Stimulated activated CD8-positive, alpha-beta memory T cell treated with anti-CD3 and anti-CD28 coated beads, Interleukin-15, amount 100 ng/mL, for 24 hours (primary cell): ENCODE results near the gene CTNNA2.

ENCODE experiments used
- DNase-seq: peaks from one replicate; pipeline ENCODE4 v3.0.0-alpha.2; 2020; ENCODE audit warnings: low read depth

The CTNNA2 gene

DNA sequence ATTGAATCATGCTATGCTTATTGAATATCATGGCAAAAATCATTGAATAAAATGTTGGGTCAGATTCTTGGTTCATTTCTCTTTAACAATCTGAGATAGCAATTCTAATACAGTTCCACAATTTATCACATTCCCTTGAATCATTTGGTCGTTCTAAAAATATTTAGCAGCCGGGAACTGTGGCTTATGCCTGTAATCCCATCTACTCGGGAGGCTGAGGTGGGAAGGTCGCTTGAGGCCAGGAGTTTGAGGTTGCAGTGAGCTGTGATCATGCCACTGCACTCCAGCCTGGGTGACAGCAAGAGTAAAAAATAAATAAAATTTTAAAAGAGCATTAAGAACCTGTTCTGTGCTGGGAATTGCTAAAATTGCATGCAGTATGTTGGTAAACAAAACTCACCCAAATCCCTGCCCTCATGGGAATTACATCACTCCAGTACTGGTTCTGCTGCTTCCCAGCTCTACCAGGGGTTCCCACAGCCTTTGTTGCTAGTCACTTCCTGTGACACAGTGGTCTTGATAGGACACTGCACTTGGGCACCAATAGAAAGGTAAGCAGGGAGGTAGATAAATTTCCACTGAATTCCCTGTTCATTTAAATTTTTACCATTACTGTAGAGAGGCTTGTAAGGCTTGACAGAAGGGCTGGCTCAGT lies 200.4 kb downstream of the CTNNA2 start:
- no peak for DNase-seq

DNA sequence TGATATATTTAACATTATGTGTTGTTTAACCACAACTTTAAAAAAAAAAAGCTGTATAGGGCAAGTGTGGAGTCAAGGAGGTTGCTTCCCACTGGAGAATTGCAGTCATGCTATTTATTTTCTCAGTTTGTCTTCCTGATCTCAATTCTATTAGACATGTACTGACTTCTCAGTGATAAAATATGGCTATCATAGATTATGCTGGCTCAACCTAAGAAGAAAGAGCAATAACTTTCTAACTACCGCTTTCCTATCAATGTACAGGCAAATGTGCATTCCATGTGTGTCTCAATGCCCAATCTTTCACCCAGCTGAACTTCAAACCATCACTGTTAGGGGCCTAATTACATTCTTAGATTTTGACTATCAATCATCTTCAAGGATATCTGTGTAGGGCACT lies 201.4 kb downstream of the CTNNA2 start:
- no peak for DNase-seq

DNA sequence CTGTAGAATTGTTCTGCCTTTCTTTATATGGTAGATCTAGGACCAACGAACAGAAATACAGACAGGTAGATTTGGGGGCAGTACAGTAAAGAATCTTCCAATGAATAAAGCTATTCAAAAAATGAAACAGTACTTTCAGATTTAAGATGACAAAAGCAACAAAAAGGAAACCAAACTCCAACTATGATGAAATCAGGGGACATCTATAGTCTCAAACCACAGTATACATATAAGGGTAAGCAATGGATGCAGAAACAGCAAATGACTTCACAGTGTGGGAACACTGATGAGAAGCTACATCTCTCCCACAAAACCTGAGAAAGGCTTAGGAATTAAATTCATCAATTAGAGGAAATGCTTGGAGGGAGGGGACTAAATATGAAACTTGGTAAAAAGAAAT lies 202.5 kb downstream of the CTNNA2 start:
- no peak for DNase-seq

DNA sequence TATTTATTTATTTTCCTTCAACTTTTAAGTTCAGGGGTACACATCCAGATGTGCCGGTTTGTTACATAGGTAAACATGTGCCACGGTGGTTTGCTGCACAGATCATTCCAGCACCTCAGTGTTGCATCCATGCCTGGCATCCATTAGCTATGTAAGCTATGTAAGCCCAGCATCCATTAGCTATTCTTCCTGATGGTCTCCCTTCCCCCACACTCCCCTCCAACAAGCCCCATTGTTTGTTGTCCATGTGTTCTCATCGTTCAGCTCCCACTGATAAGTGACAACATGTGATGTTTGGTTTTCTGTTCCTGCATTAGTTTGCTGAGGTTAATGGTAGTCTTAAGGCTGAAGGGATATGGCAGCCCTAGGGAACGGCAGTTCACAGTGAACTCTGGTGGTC lies 203.4 kb downstream of the CTNNA2 start:
- no peak for DNase-seq

DNA sequence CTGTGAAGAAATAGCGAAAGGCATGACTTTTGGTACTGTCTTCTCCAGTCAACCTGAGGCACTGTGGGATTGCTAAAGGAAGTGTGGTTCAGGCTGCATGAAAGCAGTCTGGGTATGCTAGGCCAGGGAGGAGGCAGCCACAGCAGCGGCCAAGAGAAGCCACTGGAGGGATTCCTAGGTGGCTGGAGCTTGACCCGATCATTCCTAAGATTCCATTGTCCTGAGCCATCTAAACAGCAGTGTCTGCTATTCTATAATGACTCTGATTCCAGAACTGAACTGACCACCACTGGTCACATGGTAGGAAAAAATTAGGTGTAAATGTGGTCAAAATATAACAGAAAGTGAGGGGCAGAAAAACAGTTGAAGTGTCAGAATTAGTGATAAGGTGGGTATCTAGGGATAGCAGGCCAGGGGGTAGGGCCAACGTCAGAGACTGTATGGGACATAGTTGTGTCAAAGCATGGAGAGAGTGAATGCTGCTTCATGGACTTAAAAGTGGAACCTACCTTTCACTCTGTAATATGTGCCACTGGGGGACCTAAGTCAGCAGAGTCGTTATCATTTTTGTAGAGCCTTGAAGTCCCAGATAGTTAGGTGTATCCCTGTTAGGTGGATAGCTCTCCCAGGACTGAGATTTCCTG lies 204.6 kb downstream of the CTNNA2 start:
- DNase-seq, result no peak

DNA sequence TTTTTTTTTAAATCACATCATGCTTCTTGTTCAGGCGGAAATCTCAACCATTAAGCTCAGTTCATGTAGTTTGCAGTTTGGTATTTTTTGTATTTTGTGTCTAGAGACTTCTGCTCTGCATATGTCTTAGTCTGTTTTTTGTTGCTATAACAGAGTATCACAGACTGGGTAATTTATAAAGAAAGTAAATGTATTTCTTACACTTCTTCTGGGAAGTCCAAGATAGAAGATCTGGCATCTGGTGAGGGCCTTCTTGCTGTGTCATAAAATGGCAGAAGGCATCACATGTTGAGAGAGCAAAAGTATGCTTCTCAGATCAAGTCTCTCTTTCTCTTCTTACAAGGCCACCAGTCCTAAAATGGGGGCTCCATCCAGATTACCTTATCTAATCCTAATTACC lies 208.2 kb downstream of the CTNNA2 start:
- no peak for DNase-seq

DNA sequence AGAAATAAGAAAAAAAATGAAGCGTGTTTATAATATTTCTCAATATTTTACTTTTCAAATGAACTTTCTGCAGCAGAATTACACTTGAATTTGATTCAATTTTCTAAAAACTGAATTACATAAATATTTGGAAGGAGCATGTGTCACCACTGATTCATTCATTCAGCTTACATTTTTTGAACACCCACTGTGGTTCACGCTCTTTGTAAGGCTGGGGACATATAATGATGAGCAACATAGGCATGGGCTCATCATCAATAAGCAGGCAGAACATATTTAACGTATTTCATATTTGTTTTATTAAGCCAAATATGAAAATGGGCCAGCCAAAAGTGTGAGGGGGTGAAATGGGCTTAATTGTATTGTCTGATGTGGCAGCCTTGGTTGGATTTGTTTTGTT lies 209.1 kb downstream of the CTNNA2 start:
- DNase-seq, result no peak

DNA sequence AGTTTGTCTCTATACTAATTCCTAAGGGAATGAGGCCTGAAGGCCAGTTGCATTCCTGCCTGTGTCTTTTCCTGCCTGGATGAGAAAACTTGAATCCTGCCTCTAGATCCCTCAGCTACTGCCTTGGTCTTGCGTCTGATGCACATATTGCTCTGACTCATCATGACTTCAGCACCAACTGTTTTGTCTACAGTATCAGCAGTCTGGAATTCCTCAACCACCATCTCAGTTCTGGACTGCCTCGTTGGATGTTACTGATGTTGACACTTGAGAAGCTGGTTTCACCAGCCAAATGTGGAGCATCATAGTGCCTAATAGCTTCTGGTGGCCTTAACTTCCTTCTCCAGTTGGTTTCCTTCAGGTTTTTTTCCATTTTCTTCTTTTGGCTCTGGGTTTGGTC lies 211.0 kb downstream of the CTNNA2 start:
- no peak for DNase-seq

DNA sequence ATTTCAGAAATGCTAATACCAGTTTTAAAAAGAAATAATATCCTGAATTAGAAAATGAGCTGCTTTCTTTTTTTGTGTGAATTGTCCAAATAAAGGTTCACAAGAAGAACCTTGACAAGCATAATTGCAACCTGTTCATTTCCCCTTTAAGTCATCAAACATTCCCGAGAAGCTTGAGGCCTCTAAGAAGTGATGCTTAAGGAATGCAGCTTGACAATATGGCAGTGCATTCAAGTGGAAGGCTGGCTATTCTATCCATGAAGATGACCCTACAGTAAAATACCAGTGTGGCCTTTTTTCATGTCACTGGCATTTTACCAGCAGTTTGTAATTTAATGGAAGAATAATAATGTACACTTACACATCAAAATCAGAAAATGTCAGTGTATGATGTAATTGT lies 216.7 kb downstream of the CTNNA2 start:
- DNase-seq, result no peak

DNA sequence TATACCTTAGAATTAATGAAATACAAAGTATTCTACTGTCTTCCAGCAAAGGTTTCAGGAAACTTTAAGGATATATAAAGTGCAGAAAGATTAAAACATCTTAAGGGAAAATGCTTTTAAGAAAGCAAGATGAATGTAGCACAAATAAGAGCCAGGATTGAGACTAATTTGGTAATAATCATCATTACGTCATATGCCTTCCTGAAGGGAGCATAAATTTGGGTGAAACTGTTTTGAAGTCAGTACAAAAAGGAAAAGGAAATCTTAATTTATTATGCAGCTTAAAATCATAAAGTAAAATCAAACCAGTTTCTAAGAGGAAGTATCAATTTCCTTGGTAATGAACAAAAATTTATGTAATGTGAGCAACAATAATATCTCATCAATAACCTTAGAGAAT lies 221.7 kb downstream of the CTNNA2 start:
- no peak for DNase-seq

DNA sequence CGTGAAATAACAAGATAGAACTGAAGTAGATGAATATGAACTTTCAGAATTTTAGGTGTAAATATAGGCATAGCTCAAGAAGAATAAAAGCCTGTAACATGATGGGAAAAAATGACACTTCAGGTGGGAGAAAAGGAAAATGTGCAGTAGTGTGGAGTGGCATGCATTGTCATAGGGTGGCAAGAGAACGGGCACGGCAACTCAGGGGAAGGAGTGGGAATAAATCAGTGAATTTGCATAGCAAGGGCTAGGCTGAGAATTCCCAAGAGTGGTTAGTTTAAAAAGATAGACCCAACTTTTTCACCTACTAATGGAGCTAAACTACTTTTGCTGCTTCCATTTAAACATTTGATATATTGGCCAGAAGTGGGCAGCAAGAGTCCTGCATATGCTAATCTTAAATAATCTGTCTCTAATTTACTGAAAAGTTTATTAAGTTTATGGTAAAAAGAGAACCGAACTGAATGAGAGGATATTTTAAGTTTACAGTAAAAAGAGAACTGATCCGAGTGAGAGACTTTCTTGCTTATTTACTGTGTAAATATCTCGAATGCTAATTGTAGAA lies 228.1 kb downstream of the CTNNA2 start:
- DNase-seq, result no peak

DNA sequence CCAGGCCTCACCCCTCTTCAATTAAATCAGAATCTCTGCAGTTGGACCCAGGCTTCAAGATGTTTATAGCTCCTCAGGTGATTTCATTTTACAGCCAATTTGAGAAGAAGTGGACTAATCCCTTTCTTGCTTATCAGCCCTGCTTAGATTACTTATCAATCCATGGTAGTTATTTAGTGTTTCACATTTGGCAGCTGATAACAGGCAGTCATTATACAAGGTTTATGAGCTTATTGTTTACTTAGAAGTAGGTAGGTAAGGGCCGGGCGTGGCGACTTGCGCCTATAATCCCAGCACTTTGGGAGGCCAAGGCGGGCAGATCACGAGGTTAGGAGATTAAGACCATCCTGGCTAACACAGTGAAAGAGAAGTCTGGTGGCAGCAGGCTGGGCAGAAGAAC lies 237.5 kb downstream of the CTNNA2 start:
- no peak for DNase-seq

DNA sequence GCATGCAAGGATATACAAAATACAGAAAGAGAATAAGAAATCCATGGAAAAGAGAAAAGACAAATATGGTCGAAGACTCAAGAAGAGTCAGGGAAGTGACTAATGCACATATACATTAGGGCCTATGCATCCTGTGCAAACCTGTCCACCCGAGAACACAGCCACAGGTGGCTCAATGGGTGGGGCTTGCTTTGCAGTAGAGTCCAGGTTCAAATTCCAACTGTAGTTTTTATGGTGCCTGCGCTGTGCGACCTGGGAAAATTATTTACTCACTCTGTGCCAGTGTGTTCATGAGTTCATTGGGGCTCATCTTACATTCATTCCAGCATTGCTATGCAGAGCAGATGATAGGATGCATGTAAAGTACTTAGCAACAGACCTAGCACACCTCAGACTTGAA lies 244.7 kb downstream of the CTNNA2 start:
- no peak for DNase-seq

DNA sequence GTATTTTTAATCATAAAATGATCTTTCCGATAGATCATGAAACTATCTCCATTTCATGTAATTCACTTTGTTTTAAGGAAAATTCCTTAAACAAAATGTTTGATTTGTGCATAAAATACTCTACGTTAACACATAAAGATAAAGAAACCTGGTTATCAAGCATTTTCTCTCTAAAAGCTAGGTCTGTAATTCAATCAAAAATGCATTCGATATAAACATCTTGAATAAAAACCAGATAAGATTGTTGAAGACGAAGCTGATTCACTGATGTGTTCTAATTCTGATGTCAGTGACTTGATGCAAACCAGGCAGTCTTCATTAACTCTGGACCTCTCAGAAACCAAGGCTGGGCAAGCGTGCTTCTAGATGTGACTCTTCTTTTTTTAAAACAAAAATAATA lies 245.2 kb downstream of the CTNNA2 start:
- DNase-seq, result no peak

DNA sequence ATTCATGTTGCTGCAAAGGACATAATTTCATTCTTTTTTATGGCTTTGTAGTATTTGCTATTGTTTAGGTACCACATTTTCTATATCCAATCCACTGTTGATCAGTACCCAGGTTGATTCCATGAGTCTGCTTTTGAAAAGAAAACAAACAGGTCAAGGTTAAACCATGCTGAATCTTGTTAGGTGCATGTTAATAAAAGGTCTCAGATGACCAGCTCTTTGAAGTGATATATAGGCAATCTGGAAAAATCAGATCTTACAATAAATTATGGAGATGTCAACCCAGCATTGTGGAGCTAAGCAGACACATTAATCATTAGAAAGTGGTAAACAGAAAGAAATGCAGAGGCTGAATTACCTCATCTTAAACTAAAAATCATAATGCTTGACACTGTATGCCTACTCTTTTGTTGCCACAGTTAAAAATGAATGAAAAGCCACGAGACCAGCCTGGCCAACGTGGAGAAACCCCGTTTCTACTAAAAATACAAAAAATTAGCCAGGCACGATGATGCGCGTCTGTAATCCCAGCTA lies 246.0 kb downstream of the CTNNA2 start:
- DNase-seq, result no peak

DNA sequence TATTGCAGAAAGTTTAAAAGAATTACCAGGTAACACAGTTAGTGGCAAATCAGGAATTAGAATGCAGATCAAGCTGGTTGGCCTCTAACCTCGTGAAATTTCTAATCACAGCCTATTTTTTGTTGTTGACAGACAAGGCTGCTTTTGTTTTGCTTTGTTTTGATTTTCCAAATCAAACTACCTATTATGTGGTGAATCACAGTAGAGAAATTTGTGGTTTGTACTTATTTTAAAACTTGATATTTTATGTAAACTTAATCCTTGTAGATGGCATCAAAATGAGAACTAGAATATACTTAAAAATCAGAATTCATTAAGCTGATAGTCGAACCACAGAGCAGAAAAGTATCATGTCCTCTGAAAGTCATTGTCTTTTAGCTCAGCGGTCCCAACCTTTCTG lies 258.1 kb downstream of the CTNNA2 start:
- no peak for DNase-seq

DNA sequence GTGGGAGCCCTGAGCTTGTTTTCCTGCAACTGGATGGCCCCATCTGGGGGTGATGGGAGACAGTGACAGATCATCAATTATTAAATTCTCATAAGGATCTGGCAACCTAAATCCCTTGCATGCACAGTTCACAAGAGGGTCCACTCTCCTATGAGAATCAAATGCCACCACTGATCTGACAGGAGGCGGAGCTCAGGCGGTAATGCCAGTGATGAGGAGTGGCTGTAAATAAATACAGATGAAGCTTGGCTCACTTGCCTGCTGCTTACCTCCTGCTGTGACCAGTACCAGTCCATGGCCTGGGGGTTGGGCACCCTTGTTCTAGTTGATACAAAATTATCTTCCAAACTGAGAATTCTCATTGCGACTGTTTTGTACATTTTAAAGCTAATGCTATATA lies 258.6 kb downstream of the CTNNA2 start:
- no peak for DNase-seq

DNA sequence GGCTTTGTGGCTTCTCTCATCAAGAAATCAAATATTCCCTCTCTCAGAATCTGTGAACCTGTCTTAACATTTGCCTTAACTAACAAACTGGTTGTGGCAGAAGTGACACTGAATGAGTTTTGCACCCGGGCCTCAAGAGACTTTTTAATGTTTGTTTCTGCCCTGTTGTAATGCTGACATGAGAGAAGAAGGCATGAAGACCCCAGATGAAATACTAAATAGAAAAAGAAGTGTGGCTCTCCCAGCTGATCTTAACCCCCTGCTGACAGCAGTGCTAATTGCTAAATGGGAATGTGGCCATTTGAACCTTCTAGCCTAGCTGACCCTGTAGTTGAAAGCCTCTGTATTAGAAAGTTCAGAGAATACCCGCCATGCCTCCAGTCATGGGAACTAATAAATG lies 261.2 kb downstream of the CTNNA2 start:
- DNase-seq, result no peak

DNA sequence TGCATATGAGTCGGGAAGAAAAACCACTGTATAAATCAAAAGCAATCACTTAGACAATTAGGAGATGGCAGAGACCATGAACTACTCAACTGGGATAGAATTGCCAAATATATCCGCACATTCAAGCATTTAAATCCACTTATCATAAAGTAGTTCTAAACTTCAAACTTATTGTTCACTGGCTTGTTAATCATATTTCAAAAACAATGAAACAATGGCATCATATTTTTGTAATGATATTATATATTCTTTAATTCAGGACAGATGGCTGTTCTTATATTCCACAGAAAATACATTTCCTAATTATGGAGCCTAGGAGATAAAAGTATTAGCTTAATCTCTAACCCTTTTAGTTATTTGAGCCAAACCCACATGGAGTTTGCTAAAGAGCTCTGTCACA lies 263.6 kb downstream of the CTNNA2 start:
- no peak for DNase-seq

DNA sequence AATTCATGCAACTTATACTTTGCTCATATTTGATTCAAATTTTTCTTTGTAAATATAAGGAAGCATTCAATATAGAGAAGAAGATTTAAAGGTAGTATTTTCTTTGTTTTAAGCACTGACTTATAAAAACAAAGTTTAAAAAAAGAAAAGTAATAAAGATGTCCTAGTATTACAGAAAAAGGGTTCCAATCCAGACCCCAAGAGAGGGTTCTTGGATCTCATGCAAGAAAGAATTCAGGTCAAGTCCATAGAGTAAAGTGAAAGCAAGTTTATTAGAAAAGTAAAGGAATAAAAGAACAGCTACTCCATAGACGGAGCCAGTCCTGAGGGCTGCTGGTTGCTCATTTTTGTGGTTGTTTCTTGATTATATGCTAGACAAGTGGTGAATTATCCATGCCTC lies 267.9 kb downstream of the CTNNA2 start:
- DNase-seq, result no peak

DNA sequence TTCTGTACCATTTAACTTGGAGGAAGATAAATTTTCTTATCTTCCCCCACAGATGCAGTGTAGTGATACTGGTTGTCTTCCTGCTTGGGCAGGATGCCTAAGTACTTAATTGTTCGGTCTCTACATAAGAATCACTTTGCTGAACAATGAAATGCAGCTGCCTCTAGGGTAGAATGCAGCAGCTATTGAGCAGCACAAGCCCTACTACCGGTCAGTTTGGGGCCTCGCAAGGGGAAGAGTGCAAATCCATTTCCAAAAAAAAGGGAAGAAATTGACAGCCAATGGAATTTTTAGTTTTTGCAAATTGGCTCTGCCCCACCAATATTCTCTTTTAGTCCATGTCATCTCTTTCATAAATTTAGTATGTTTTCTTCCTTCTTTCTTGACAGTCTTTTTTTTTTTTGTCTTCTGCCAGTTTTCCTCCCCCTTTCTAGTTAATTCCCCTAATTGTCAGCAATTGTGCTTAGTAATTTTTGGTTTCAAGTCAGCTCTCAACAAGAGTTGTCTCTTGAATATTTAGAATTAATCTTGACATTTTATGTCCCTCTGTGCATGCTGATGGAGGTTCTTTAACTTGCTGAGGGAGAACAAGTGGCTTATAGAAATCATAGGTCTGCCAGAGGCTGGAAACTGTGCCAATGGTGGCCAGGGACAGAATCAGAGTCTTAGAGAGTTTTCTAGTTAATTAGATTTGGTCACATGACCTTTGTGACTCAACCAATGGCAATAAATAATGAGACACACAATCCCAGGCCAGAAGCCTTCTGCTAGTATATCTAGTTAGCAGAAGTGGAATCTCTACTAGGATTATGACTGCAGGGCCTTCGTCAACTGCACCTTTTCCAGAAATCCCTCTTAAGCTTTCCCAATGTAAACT lies 270.0 kb downstream of the CTNNA2 start:
- DNase-seq, result no peak

DNA sequence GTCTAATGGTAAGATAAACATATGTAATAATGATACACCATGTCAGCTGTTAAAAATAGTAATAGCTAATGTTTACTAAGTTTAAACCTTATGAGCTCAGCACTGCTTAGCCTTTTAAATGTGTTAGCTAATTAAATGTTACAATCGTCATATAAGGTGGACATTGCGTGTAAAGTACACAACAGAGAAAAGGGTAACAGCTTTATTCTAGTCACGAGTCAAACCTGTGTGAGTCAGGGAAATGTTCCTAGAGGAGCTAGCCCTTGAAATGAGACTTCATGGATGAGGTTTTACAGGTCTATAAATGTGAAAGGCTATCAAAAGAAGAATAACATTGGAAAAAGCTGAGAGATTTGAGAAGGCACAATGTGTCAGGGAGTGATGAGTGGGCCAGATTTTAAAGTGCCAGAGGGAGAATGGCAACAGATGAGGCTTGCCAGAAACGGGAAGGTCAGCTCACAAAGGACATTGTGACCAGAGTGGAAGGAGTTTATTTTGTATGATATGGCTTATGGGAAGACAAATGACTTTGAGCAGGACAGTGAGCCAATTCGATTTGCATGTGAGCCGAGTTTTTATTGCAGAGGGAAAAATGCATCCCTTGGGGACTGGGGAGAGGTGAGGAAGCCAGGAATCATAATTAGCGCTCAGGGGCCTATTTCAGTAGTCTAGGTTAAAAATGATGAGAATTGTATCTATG lies 276.3 kb downstream of the CTNNA2 start:
- no peak for DNase-seq
